ENCODE measurements around the gene GPC4.

DNA sequence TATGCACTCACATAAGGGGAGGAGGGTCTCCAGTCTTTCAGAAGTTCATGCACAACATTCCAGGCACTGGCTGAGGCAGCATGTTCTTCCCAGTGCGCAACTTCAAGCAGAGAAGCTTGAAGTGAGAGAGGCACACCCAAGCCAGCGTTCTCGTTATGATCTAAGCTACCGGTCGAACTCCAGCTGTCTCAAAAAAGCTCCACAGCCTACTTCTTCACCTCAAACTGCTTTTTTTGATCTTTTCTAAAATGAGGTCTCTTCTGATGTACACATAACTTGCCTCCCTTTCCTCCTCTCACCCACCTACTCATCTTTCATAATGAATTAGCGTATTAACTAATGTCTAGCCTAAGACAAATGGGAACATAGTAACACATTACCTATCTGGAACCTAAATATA lies 25.3 kb downstream of the GPC4 start:
- TF ChIP-seq CTCF (IDR thresholded peaks at IDR 0.05): no peak
- TF ChIP-seq, protein P1, sequence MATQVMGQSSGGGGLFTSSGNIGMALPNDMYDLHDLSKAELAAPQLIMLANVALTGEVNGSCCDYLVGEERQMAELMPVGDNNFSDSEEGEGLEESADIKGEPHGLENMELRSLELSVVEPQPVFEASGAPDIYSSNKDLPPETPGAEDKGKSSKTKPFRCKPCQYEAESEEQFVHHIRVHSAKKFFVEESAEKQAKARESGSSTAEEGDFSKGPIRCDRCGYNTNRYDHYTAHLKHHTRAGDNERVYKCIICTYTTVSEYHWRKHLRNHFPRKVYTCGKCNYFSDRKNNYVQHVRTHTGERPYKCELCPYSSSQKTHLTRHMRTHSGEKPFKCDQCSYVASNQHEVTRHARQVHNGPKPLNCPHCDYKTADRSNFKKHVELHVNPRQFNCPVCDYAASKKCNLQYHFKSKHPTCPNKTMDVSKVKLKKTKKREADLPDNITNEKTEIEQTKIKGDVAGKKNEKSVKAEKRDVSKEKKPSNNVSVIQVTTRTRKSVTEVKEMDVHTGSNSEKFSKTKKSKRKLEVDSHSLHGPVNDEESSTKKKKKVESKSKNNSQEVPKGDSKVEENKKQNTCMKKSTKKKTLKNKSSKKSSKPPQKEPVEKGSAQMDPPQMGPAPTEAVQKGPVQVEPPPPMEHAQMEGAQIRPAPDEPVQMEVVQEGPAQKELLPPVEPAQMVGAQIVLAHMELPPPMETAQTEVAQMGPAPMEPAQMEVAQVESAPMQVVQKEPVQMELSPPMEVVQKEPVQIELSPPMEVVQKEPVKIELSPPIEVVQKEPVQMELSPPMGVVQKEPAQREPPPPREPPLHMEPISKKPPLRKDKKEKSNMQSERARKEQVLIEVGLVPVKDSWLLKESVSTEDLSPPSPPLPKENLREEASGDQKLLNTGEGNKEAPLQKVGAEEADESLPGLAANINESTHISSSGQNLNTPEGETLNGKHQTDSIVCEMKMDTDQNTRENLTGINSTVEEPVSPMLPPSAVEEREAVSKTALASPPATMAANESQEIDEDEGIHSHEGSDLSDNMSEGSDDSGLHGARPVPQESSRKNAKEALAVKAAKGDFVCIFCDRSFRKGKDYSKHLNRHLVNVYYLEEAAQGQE (IDR thresholded peaks at IDR 0.05; ENCODE audit: insufficient read depth in 1 of 2, low read depth in 2 of 2, low read length in 1 of 2): no peak
- no peak for TF ChIP-seq POLR2AphosphoS5 (IDR thresholded peaks at IDR 0.05; ENCODE audit: low read depth, low read length)
- TF ChIP-seq SIN3A (IDR thresholded peaks at IDR 0.05; ENCODE audit: borderline replicate concordance, insufficient read depth, low read depth, low read length): no peak
